ENCODE data around the gene CALU.

Gene CALU

GRCh38 chr7:128739048-128739962, at the start of gene CALU:
Gene CALU, plus strand, starts transcription at chr7:128739359. Its CDS starts 9,225 bp downstream, at chr7:128748584.
- peak; percentile 97 for DNase-seq

DNA sequence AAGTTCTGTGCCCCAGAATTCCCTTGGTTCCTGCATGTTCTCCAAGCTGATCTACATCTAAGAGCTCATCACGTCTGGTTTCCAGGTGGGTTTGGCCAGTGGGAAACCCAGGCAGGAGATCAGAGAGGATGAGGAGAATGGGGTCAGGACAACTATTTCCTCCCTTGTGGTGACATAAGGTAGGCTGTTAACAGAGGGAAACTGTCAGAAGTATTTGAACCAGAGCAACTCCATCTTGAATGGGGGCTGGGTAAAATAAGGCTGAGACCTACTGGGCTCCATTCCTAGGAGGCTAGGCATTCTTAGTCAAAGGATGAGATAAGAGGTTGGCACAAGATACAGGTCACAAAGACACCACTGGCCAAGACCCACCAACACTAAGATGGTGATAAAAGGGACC, 47.9 kb upstream of the CALU start:
- no peak for DNase-seq

- no peak for DNase-seq
These were observed 46.4 kb upstream of the CALU start for GRCh38 chr7:128692623-128693270.

DNA sequence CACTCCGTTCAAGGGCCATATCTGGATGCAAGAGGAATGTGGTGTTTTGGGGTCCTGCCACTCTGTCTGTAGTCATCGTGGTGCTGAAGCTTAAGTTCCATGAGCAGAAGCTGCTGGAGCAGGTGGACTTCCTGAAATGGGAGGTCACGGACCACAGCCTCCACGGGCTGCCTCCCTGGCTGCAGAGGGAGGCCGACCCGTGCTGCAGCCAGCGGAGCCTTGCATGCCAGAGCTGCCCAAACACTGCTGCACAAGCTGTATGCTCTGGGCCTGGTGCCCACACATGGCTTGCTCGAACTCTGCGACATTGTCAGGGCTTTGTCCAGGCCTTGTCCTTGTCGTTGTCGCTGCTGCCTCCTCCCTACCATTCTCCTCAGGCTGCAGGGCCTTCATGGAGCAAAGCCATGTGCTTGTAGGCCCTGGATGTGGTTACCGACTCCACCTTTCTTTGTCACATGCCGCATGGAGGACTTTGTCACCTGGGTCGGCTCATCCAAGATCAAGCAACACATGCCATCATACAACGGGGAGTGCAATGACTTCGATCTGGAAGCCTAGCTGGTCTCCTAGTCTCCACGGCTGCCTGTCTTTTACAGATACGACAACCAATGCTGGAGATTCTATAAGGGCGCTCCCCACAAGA, 45.7 kb upstream of the CALU start:
- DNase-seq: no peak

DNA sequence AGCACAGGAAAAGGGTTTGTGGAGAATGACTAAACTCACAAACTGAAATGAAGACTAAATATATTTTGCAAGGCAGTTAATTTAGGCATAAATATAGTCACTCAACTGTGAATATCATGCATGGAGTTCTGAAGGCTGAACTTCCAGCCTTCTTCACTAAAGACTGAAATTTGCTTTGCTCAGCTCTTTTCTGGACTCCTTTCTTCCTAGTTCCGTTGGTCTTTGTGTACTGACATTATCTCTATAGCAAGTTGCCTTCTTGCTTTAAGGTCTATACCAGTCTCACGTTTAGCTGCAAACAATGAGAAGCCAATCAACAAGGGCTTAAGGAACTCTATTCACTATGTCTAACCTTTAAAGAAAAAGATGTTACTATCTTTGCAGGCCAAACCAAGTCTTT, 44.4 kb upstream of the CALU start:
- no peak for DNase-seq

GRCh38 chr7:128697302-128697905, 41.8 kb upstream of the CALU start:
- DNase-seq: no peak

DNA sequence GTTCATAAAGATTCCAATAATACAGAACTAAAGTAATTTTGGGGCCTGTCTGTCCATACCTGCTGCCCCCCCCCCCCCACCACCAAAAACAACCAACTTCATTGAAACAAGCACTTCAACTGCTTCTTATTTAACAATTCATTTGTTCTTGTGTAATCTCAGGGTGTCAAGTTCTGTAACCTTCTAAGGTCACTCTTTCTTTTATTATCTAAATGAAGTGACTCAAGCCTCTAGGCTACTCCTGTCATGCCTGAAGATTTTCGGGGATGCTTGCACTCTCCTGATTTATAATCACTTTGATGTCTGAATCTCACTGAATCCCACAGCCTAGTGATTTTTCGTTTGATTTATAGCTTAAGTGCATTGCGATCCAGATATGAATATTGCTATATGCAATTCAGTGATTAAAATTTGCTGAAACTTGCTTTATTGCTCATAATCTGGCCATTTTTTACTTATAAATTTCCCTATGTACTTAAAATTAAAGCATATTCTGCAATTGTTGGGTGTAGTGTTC, 39.9 kb upstream of the CALU start:
- DNase-seq: no peak

GRCh38 chr7:128699895-128700294, 39.3 kb upstream of the CALU start:
- no peak for DNase-seq

DNA sequence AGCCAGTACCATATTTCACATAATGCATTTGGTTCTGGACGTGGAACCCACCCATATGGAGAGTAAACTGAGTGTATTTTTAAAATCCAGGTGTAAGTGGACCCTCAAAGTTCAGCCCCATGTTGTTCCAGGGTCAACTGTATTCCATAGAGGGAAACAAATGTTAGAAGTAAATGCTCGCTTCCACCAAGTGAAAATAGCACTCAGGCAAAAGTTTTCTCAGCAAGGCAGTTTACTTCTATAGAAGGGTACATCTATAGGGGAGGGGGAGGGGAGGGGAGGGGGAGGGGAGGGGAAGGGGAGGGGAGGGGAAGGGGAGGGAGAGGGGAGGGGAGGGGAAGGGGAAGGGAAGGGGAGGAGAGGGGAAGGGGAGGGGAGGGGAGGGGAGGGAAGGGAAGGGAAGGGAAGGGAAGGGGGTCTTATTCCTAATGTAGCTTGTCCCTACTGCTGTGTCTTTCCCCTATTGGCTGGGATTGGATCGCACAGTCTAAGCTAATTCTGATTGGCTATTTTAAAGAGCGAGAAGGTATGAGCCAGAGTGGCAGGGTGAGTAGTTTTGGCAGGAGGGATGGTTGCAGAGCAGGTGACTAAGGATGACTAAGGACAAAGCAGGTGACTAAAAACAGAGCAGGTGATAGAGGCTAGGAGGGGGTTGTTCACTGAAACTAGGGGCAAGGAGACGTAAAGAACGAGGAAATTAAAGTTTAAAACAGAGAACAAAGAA, 37.9 kb upstream of the CALU start:
- DNase-seq: no peak

DNA sequence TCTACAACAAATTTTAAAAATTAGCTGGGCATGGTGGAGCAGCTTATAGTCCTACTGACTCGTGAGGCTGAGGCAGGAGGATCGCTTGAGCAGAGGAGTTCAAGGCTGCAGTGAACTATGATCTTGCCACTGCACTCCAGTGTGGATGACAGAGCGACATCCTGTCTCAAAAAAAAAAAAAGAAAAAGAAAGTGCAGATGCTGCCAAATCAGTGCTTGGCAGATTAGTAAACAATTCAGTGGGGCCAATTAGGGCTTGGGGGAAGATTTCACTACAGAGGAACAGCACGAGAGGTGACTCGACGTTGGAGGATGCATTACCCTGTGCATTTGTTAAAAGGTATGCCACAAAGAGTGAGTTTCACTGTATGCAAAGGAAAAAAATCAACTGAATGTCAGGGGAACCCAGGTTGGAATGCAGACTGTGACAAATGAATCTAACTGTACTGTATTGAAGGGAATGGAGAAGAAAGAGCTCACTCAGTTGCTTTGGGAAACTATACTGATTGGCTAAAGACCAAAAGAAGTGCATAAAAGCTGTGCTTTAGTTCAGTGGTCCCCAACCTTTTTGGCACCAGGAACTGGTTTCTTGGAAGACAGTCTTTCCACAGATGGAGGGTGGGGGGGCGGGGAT, 35.4 kb upstream of the CALU start:
- no peak for DNase-seq

- DNase-seq: peak; percentile 18
These were observed 33.2 kb upstream of the CALU start for GRCh38 chr7:128705891-128706333.

GRCh38 chr7:128707752-128708151, 31.4 kb upstream of the CALU start:
- no peak for DNase-seq

DNA sequence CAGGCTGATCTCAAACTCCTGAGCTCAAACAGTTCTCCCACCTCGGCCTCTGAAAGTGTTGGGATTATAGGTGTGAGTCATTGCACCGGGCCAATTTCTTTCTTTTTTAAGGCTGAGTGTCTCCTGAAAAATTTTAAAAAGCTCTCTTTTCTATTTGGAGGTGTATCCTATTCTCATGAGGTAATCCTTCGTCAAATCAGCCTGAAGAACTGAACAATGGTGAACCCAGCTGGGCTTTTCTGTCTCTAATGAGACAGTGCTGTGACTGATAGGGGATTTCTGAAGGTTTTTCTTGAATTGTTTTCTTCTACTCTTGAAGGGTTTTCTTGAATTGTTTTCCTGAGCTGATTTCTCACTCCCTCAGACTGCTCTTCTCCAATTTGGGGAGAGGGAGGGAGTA, 30.9 kb upstream of the CALU start:
- DNase-seq: no peak

DNA sequence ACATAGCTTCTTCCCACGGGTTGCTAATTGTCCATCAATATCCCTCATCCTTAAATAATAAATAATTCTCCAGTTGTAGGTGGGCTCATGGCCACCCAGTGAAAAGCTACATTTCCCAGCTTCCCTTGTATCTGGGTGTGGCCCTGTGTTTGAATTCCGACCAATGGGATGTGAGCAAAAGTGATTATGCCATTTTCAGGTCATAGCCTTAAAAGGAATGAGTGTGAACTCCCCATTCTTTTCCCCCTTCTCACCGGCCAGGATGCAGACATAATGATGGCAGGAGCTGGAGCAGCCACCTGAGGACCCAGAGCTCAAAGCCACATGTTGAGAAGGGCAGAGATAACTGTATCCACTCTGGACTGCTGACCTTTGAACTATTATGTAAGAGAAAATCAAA, 30.3 kb upstream of the CALU start:
- no peak for DNase-seq

- DNase-seq: no peak
These were observed 28.7 kb upstream of the CALU start for GRCh38 chr7:128710481-128710880.

- DNase-seq: no peak
These were observed 25.4 kb upstream of the CALU start for GRCh38 chr7:128713794-128714193.

- DNase-seq: no peak
These were observed 24.3 kb upstream of the CALU start for GRCh38 chr7:128714701-128715495.

DNA sequence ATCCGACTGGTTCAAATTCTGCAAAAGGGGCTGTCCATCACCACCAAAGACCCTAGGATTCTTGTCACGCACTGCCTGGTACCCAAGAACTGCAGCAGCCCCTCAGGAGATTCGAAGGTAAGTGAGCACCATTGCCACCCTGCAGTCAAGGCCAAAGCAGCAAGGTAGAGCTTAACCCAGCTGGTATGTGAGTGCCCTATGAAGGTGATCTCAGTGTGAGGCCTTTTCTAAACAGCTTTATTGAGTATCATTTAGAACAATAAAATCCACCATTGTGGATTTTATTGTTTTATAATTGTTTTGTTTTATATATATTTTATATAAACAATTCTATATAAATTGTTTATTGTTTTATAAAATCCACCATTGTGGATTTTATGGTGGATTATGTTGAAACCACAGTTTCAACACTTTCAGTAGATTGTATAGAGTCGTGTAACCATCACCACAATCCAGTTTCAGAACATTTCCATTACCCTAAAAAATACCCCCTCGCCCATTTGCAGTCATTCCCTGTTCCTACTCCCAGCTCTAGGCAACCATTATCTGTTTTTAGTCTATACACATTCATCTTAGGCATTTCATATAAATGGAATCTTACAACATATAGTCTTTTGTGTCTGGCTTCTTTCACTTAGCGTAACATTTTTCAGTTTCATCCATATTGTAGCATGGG, 20.1 kb upstream of the CALU start:
- DNase-seq: no peak

GRCh38 chr7:128721376-128721775, 17.8 kb upstream of the CALU start:
- DNase-seq: no peak

GRCh38 chr7:128724743-128725142, 14.4 kb upstream of the CALU start:
- no peak for DNase-seq
